Astrocyte of the spinal cord (primary cell): ENCODE measurements around the gene DNLZ.

Experiments
- DNase-seq: peaks from one replicate; pipeline ENCODE4 v3.0.0; 2011; ENCODE audit warnings: low read depth, low spot score
- H3K4me3 ChIP-seq: 2 replicates; pipeline ENCODE4 v1.5.1; 2011; ENCODE audit warnings: low read depth, mild to moderate bottlenecking, low read length, moderate library complexity
- CTCF ChIP-seq: IDR thresholded peaks from 2 replicates; pipeline ENCODE4 v1.5.1; 2012; ENCODE audit warnings: low read depth, mild to moderate bottlenecking, low read length, inconsistent platforms
- in situ Hi-C: cut with HindIII; loops from 2 replicates; pipeline ENCODE4 v1.10.0; 2017; ENCODE audit warnings: low sequenced_read_pairs

DNLZ gene

DNA sequence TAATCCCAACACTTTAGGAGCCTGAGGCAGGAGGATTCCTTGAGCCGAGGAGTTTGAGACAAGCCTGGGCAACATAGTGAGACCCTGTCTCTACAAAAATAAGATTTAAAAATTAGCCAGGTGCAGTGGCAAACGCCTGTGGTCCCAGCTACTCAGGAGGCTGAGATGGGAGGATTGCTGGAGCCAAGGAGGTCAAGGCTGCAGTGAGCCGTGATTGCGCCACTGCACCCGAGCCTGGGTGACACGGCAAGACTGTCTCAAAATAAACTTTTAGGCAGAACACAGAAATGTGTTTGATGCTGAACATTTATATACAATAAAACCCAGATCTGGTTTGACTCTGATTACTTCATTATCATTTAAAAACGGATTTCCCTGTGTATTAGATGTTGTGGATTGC lies 41.9 kb upstream of the DNLZ start:
- in situ Hi-C loops: no loop called here
- no peak overlapping the region for H3K4me3 ChIP-seq
- TF ChIP-seq CTCF: no peak
- DNase-seq: no peak

DNA sequence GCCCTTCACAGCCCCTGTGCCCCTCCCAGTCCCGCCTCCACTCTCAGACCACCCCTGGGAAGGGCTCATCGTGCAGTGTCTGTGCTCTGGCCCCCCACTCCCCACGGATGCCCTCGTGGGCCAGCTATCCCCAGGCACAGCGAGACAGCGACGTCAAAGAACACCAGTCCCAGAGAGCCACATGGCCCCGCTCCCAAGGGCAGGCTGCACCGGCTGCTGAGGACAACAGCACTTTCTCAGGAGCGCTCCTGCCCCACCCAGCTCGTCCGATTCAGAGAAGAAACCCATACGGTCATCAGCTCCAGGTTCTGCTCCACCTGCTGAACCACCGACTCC lies 41.2 kb upstream of the DNLZ start:
- TF ChIP-seq CTCF: no peak
- no peak overlapping the region for H3K4me3 ChIP-seq
- in situ Hi-C loops: no loop called here
- no peak for DNase-seq

- no peak overlapping the region for H3K4me3 ChIP-seq
- in situ Hi-C loops: no loop called here
- TF ChIP-seq CTCF: no peak
- DNase-seq: no peak
These were observed 40.6 kb upstream of the DNLZ start for GRCh38 chr9:136403915-136404800.

DNA sequence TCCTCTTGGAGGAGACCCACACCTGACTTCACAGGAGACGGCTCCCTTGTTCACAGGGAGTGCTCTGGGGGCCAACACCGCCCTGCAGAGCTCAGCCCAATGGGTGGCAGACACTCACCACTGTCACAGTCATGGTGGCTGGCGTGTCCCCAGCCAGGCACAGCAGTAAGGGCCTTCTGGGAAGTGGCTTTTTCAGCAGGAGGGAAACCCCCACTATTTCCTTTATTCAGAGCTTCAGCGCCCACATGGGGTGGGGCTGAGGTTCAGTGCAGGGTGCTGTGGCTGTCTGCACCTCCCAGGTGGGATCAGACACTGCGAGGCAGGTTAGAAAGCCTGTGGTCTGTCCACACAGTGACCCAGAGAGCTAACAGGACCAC lies 40.0 kb upstream of the DNLZ start:
- TF ChIP-seq CTCF: no peak
- in situ Hi-C loops: no loop called here
- no peak overlapping the region for H3K4me3 ChIP-seq
- DNase-seq: no peak

- in situ Hi-C loops: no loop called here
- no peak for DNase-seq
- H3K4me3 ChIP-seq: no peak overlapping the region
- no peak for TF ChIP-seq CTCF
These were observed 38.5 kb upstream of the DNLZ start for GRCh38 chr9:136402067-136402466.

- no peak for TF ChIP-seq CTCF
- in situ Hi-C loops: no loop called here
- H3K4me3 ChIP-seq: no peak overlapping the region
- no peak for DNase-seq
These were observed 37.8 kb upstream of the DNLZ start for GRCh38 chr9:136401173-136401922.
